Neural progenitor cell (in vitro differentiated cells): ENCODE data around the gene PNKP.

ENCODE experiments used
- EZH2 ChIP-seq: fragments of 200-600 bp; sonication (generic); IDR thresholded peaks from 2 replicates; pipeline ENCODE4 v1.6.1; 2017; ENCODE audit warnings: antibody characterized with exemption, mild to moderate bottlenecking, moderate library complexity
- TF ChIP-seq, protein P1 (sequence below): fragments of 200-600 bp; sonication (generic); IDR thresholded peaks from 2 replicates; pipeline ENCODE4 v1.5.1; 2017; ENCODE audit warnings: antibody characterized with exemption, mild to moderate bottlenecking

DNA sequence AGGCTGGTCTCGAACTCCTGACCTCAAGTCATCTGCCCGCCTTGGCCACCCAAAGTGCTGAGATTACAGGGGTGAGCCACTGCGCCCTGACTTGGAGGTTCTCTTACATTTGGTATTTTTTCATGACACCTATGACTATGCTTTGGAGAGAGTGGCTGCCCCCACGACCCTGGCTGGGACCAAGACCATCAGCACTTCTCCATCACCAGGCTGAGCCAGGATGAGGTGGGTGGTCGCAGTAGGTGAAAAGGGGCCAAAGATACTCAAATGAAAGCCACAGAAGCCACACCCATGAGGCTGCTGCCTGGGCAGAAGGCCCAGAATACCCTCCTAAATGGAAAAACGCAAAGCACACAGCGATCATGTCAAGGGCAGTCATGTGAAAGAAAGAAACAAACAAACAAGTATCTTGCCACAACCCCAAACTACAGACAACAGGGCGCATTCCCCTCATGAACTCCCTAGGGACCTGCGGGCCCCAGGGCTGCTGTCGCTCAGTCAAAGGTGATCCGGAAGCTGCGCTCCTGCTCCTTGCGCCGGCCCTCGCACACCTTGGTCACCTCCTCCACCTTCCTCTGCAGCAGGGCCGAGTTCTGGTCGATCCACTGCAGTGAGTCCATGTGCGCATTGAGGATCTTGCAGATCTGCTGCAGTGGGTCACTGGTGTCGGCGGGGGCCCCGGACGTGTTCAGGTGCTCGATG, 40.5 kb upstream of the PNKP start:
- TF ChIP-seq, protein P1, sequence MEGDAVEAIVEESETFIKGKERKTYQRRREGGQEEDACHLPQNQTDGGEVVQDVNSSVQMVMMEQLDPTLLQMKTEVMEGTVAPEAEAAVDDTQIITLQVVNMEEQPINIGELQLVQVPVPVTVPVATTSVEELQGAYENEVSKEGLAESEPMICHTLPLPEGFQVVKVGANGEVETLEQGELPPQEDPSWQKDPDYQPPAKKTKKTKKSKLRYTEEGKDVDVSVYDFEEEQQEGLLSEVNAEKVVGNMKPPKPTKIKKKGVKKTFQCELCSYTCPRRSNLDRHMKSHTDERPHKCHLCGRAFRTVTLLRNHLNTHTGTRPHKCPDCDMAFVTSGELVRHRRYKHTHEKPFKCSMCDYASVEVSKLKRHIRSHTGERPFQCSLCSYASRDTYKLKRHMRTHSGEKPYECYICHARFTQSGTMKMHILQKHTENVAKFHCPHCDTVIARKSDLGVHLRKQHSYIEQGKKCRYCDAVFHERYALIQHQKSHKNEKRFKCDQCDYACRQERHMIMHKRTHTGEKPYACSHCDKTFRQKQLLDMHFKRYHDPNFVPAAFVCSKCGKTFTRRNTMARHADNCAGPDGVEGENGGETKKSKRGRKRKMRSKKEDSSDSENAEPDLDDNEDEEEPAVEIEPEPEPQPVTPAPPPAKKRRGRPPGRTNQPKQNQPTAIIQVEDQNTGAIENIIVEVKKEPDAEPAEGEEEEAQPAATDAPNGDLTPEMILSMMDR, result no peak
- TF ChIP-seq EZH2, result no peak
